Skeletal muscle tissue (tissue), 4 donors: ENCODE data around the gene DTX1. TPM values are rescaled to one million over a fixed set of nuclear protein-coding genes. Genes with fewer than 3 reads are reported as not detected.

Source experiments
- H3K27ac ChIP-seq: one replicate; pipeline ENCODE4 v1.7.0; 2013; ENCODE audit warnings: mild to moderate bottlenecking, low read depth, low read length, inconsistent platforms
- H3K27me3 ChIP-seq, 3 donors: one replicate each; pipeline ENCODE4 v1.7.0; 2013; ENCODE audit warnings: low read length in 3 of 3; ENCODE audit not compliant: control insufficient read depth in 3 of 3, insufficient read depth in 3 of 3
- H3K36me3 ChIP-seq, 3 donors: one replicate each; pipeline ENCODE4 v1.7.0; 2013; ENCODE audit warnings: low read length in 3 of 3; ENCODE audit not compliant: control insufficient read depth in 3 of 3, insufficient read depth in 3 of 3
- H3K4me1 ChIP-seq, 3 donors: one replicate each; pipeline ENCODE4 v1.7.0; 2013; ENCODE audit warnings: low read length in 3 of 3, mild to moderate bottlenecking in 3 of 3; ENCODE audit not compliant: control insufficient read depth in 3 of 3, insufficient read depth in 3 of 3
- H3K4me3 ChIP-seq, 3 donors: one replicate each; pipeline ENCODE4 v1.7.0; 2013; ENCODE audit warnings: low read length in 3 of 3
- H3K9ac ChIP-seq, 3 donors: one replicate each; pipeline ENCODE4 v1.7.0; 2013; ENCODE audit warnings: low read length in 3 of 3, mild to moderate bottlenecking in 3 of 3, moderate library complexity in 2 of 3, low read depth in 1 of 3
- H3K9me3 ChIP-seq, 3 donors: one replicate each; pipeline ENCODE4 v1.7.0; 2013; ENCODE audit warnings: low read length in 3 of 3; ENCODE audit not compliant: control insufficient read depth in 3 of 3
- total RNA-seq: library from RNA; depleted of rRNA; stranded (reverse); fragments of >200 nt; gene quantifications from one replicate; pipeline ENCODE4 v1.2.3, GENCODE V29; 2014
- donor health status: Osteomylitis.

The DTX1 gene
- total RNA-seq, 1 donor from 2014 or later = 3.1 TPM

GRCh38 chr12:113102811-113103210 is 46.3 kb downstream of the DTX1 start:
- no peaks in the 10 kb centered on the region for H3K9me3 ChIP-seq
- H3K27ac ChIP-seq = no peak overlapping the region
- peaks cover 0 to 3% (median 0%) of the 10 kb centered on the region in 3 donors for H3K4me1 ChIP-seq
- H3K9ac ChIP-seq = no peak overlapping the region
- H3K36me3 ChIP-seq = no peaks in the 10 kb centered on the region
- H3K4me3 ChIP-seq = no peak overlapping the region
- H3K27me3 ChIP-seq = peaks cover 11 to 25% (median 14%) of the 10 kb centered on the region in 3 donors

- Histone ChIP-seq H3K4me1 (no peaks in the 10 kb centered on the region), H3K27me3 (peaks cover 11 to 25% (median 12%) of the 10 kb centered on the region in 3 donors), H3K4me3 (no peak overlapping the region), H3K9me3 (no peaks in the 10 kb centered on the region), H3K9ac (no peak overlapping the region), H3K27ac (no peak overlapping the region), H3K36me3 (no peaks in the 10 kb centered on the region)
These were observed 47.4 kb downstream of the DTX1 start for GRCh38 chr12:113103756-113104450.

- H3K27me3 ChIP-seq = peaks cover 11 to 21% (median 18%) of the 10 kb centered on the region in 3 donors
- no peaks in the 10 kb centered on the region for H3K9me3 ChIP-seq
- H3K9ac ChIP-seq = no peak overlapping the region
- H3K4me1 ChIP-seq = no peaks in the 10 kb centered on the region
- H3K27ac ChIP-seq = no peak overlapping the region
- H3K36me3 ChIP-seq = no peaks in the 10 kb centered on the region
- H3K4me3 ChIP-seq = no peak overlapping the region
These were observed 48.5 kb downstream of the DTX1 start for GRCh38 chr12:113104953-113105510.

- Histone ChIP-seq H3K27ac (no peak overlapping the region), H3K27me3 (peaks cover 11 to 19% (median 18%) of the 10 kb centered on the region in 3 donors), H3K4me1 (no peaks in the 10 kb centered on the region), H3K9ac (no peak overlapping the region), H3K4me3 (no peak overlapping the region), H3K36me3 (no peaks in the 10 kb centered on the region), H3K9me3 (no peaks in the 10 kb centered on the region)
These were observed 49.2 kb downstream of the DTX1 start for GRCh38 chr12:113105606-113106271.

DNA sequence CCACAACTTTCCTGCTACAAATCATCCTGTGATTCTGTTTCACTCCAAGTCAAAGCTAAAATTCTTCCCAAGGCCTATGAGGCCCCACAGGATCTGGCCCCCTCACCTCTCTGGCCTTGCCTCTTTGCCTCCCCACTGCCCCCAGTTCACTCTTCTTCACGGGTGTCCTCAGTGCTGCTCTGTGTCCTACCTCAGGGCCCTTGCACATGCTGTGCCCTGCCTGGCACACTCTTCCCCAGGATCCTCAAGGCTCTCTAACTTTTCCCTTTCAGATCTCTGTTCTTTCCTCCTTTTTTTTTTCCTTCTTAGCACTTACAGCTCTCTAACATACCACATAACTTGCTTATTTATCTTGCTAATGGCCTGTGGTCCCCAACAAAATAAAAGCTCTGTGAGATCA is 49.8 kb downstream of the DTX1 start:
- Histone ChIP-seq H3K27ac (no peak overlapping the region), H3K36me3 (no peaks in the 10 kb centered on the region), H3K4me3 (no peak overlapping the region), H3K4me1 (no peaks in the 10 kb centered on the region), H3K27me3 (peaks cover 11 to 25% (median 15%) of the 10 kb centered on the region in 3 donors), H3K9me3 (no peaks in the 10 kb centered on the region), H3K9ac (no peak overlapping the region)

DNA sequence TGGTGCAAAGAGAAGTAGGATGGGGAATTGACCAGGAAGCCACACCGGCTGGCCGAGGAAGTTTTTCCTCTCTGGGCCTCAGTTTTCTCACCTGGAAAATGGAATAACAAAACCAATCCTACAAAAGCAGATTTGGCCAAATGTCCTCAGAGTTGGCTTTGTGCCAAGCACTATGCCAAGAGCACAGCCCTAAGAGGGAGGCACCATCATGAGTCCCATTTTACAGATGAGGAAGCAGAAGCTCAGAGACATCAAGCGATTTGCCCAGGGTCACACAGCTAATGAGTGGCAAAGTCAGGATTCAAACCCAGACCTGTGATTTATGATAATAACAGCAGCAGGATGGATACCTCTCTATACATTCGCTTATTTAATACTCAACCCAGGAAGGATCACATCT is 51.8 kb downstream of the DTX1 start:
- peaks cover 8 to 33% (median 13%) of the 10 kb centered on the region in 3 donors for H3K27me3 ChIP-seq
- no peak overlapping the region for H3K27ac ChIP-seq
- H3K9me3 ChIP-seq = no peaks in the 10 kb centered on the region

GRCh38 chr12:113109360-113109759 is 52.8 kb downstream of the DTX1 start:
- peaks cover 3 to 29% (median 10%) of the 10 kb centered on the region in 3 donors for H3K27me3 ChIP-seq
- no peaks in the 10 kb centered on the region for H3K36me3 ChIP-seq
- H3K9me3 ChIP-seq = no peaks in the 10 kb centered on the region
- no peak overlapping the region for H3K27ac ChIP-seq
- no peaks in the 10 kb centered on the region for H3K4me1 ChIP-seq
- H3K9ac ChIP-seq = no peak overlapping the region
- no peak overlapping the region for H3K4me3 ChIP-seq

More for the DNA sequence above, 51.8 kb downstream of the DTX1 start:
- Histone ChIP-seq H3K4me3 (no peak overlapping the region), H3K4me1 (no peaks in the 10 kb centered on the region), H3K9ac (no peak overlapping the region), H3K36me3 (no peaks in the 10 kb centered on the region)

DNA sequence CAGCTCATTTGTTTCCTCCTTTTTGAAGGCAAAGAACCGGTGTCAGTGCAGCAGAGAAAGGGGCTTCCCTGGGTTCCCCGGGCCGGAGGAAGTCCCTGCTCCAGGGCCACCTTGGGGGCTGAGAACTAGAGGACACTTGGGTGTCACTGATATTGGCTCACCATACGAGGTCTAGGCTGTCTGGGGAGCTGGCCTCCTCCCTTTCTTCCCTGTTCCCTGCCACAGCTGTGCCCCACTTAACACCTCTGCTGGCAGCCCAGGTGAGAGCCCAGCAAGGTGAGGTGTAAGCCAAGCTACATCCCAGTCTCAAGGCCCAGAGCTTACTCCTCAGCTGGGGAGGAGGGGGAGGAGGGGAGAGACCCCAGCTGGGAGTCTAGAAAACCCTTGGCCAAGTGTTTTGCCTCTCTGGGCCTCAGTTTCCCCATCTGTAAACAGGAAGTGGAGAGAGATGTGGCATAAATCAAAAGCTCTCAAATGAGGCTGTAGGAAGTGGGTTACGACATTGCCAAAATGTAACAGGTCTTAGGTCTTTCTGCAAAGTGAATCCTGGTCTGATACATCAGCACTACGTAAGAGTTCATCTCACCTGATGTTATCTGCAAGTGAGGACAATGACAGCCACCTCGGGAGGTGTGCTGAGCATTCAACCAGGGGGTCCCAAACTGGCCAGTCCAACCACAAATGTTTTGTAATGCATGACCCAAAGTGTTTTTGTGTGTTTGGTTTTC is 53.5 kb downstream of the DTX1 start:
- no peak overlapping the region for H3K9ac ChIP-seq
- no peak overlapping the region for H3K27ac ChIP-seq
- no peaks in the 10 kb centered on the region for H3K36me3 ChIP-seq
- peaks cover 3 to 32% (median 13%) of the 10 kb centered on the region in 3 donors for H3K27me3 ChIP-seq
- H3K4me1 ChIP-seq = no peaks in the 10 kb centered on the region
- no peaks in the 10 kb centered on the region for H3K9me3 ChIP-seq
- no peak overlapping the region for H3K4me3 ChIP-seq

DNA sequence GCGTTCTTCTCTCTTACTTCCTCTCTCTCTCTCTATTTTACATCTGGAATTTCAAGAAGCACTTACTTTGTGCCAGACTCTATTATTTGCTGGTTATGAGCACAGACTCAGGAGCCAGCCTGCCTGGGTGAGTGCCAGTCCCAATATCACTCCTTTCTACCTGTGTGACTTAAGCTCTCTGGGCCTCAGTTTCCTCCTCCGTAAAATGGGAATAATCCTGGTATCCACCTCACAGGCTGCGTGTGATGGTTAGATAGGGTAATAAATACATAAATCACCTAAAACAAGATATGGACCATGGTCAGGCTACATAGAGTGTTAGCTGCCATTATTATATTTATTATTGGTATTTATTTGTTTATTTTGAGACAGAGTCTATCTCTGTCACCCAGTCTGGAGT is 54.7 kb downstream of the DTX1 start:
- Histone ChIP-seq H3K4me3 (no peak overlapping the region), H3K27me3 (peaks cover 3 to 32% (median 13%) of the 10 kb centered on the region in 3 donors), H3K4me1 (no peaks in the 10 kb centered on the region), H3K9ac (no peak overlapping the region), H3K27ac (no peak overlapping the region), H3K36me3 (no peaks in the 10 kb centered on the region), H3K9me3 (no peaks in the 10 kb centered on the region)
